ENCODE results near the gene FAM210B.
"Not testable (repeated sequence)": the region's sequence is repeated elsewhere in the genome, so short reads cannot be mapped to it uniquely, and the experiment has no call there.

The FAM210B gene

DNA sequence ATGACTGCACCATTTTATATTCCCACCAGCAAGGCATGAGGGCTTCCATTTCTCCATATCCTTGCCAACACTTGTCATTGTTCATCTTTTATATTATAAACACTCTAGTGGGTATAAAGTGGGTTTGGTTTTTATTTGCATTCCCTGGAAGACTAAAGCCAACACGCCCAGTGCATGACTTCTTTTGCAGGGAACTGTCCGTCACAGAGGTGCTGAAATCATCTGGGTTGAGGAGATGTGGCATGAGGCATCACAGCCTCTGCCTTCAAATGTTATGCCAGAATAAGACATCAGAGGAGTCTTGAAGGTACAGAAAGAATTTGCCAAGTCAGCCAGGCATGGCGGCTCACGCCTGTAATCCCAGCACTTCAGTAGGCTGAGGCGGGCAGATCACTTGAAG, 29.9 kb upstream of the FAM210B start:
- TF ChIP-seq, protein P1, sequence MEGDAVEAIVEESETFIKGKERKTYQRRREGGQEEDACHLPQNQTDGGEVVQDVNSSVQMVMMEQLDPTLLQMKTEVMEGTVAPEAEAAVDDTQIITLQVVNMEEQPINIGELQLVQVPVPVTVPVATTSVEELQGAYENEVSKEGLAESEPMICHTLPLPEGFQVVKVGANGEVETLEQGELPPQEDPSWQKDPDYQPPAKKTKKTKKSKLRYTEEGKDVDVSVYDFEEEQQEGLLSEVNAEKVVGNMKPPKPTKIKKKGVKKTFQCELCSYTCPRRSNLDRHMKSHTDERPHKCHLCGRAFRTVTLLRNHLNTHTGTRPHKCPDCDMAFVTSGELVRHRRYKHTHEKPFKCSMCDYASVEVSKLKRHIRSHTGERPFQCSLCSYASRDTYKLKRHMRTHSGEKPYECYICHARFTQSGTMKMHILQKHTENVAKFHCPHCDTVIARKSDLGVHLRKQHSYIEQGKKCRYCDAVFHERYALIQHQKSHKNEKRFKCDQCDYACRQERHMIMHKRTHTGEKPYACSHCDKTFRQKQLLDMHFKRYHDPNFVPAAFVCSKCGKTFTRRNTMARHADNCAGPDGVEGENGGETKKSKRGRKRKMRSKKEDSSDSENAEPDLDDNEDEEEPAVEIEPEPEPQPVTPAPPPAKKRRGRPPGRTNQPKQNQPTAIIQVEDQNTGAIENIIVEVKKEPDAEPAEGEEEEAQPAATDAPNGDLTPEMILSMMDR (IDR thresholded peaks at IDR 0.05; ENCODE audit: low read length, missing control alignments), result no peak
- no peak overlapping the region for H3K4me3 ChIP-seq (replicated peaks; ENCODE audit: low read depth, low read length)
- peak; percentile 20 for DNase-seq (ENCODE audit: low read depth)

GRCh38 chr20:56336709-56337108, 22.1 kb upstream of the FAM210B start:
- not testable (repeated sequence) for DNase-seq (ENCODE audit: low read depth); H3K4me3 ChIP-seq (replicated peaks; ENCODE audit: low read depth, low read length)

GRCh38 chr20:56342783-56343182, 16.0 kb upstream of the FAM210B start:
- no peak for DNase-seq (ENCODE audit: low read depth)
- TF ChIP-seq, protein P1 (IDR thresholded peaks at IDR 0.05; ENCODE audit: low read length, missing control alignments), result no peak
- H3K4me3 ChIP-seq (replicated peaks; ENCODE audit: low read depth, low read length), result no peak overlapping the region

DNA sequence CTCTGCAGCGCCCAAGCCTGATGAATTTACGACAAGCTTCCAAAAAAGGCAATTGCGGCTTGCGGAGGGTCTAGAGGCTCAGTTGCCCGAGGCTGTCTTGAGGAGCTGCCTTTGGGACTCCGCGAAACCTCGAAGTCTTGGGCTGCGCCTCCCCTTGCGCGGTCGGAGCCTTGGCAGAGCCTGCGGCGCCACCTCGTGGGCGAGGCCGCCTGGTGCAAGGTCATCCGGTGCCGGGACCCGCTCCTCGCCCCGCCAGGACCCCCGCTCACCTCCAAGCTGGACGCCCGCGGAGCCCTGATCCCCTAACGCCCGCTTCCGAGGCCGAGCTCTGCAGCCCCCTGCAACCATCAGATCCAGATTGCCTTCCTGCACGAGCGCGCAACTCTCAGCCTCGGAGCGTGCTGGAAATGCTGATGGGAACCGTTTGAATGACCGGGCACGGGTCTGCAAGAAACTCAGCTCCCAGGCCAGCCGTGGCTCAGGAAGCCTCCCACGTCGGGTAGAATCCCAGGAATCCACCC, 14.9 kb upstream of the FAM210B start:
- H3K4me3 ChIP-seq (replicated peaks; ENCODE audit: low read depth, low read length), result no peak overlapping the region
- DNase-seq (ENCODE audit: low read depth), result peak; percentile 53
- TF ChIP-seq, protein P1 (IDR thresholded peaks at IDR 0.05; ENCODE audit: low read length, missing control alignments), result peak; percentile 59

DNA sequence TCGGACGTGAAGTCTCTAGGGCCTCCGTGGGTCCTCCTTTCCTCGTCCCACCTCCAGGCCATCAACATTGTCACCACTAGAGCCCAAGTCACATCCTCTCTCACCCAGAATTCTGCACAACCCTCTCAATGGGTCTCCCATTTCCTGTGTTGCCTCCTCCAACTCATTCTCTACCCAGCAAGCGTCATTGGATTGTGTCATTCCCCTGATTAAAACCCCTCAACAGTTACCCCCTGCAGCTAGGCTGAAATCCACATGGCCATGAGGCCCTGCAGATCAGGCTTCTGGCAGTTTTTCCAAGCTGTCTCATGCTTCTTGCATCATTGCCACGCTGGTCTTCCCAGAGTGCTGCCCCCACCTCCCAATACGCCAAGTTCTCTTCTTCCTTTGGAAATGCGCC, 12.9 kb upstream of the FAM210B start:
- TF ChIP-seq, protein P1 (IDR thresholded peaks at IDR 0.05; ENCODE audit: low read length, missing control alignments), result no peak
- no peak overlapping the region for H3K4me3 ChIP-seq (replicated peaks; ENCODE audit: low read depth, low read length)
- no peak for DNase-seq (ENCODE audit: low read depth)

- no peak for DNase-seq (ENCODE audit: low read depth)
- TF ChIP-seq, protein P1 (IDR thresholded peaks at IDR 0.05; ENCODE audit: low read length, missing control alignments), result no peak
- no peak overlapping the region for H3K4me3 ChIP-seq (replicated peaks; ENCODE audit: low read depth, low read length)
Measured at GRCh38 chr20:56347628-56348304, 11.0 kb upstream of the FAM210B start.

DNA sequence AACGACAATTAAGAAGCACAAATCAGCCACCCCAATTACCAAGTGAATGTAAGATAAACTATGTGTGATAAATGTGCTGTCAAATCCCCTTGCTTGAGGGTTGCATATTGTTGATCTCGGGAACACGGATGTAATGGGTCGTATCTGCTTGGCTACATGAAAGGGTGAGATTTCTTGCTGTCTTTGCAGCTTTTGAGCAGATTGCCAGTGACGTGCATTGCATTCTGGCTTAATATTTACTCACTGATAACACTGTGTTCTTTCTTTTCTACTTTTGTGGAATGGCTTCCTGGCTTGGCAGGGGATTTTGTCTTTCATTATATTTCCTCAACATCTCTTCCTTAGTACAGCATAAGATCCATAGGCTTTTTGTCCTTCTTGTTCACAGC, 10.5 kb upstream of the FAM210B start:
- H3K4me3 ChIP-seq (replicated peaks; ENCODE audit: low read depth, low read length), result no peak overlapping the region
- DNase-seq (ENCODE audit: low read depth), result peak; percentile 23
- TF ChIP-seq, protein P1 (IDR thresholded peaks at IDR 0.05; ENCODE audit: low read length, missing control alignments), result no peak

Data from fibroblast of pulmonary artery (primary cell).